NCI-H526 treated with DMSO at 0.1 percent for 48 hours (cell line): ENCODE results near the gene C11orf21.

Source experiments
- DNase-seq: peaks from one replicate; lab custom pipeline; 2025; lab: John Stamatoyannopoulos, UW

The C11orf21 gene

GRCh38 chr11:2259466-2259830 lies 42.3 kb downstream of the C11orf21 start:
- no peak for DNase-seq

DNA sequence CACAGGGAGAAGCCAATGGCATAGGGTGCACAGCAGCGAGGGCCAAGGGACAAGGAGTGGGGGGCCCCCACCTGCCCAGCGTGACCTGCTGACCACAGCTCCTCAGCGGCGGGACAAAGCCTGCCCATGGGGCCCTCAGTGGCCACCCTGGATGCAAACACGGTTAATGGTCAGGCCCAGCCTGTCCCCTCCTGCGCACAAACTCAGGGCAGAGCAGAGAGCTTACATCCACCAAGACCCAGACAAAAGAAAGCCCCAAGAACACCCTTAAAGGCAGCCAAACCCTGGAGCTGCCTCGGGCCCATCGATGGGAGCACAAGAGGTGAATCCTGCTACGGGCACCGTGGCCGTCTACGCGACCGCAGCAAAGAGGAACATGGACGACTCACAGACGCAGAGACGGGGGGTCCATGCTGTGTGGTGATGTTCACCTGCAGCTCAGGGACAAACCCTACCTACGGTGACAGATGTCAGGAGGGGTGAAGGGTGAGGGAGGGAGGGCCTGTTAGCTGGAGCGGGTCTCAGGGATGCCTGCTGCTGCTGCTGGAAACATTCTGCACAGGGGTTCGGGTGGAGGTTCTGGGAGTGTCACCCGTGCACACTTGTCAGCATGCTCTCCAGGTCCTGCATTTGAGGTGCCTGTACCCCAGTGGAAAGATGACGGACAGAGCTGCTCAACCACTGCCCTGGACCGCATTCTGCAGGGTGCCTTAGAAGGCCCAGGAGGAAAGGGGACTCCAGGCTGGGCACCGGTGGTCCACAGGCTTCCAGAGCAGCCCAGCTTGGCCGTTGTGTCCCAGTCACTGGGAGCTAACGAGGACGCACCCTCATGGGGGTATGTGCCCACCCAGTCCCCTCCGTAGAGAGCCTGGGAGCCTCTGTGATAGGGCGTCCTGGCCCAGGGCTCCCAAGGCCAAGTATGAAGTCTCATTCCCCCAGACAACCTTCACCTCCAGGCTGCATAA lies 42.9 kb downstream of the C11orf21 start:
- DNase-seq: no peak

DNA sequence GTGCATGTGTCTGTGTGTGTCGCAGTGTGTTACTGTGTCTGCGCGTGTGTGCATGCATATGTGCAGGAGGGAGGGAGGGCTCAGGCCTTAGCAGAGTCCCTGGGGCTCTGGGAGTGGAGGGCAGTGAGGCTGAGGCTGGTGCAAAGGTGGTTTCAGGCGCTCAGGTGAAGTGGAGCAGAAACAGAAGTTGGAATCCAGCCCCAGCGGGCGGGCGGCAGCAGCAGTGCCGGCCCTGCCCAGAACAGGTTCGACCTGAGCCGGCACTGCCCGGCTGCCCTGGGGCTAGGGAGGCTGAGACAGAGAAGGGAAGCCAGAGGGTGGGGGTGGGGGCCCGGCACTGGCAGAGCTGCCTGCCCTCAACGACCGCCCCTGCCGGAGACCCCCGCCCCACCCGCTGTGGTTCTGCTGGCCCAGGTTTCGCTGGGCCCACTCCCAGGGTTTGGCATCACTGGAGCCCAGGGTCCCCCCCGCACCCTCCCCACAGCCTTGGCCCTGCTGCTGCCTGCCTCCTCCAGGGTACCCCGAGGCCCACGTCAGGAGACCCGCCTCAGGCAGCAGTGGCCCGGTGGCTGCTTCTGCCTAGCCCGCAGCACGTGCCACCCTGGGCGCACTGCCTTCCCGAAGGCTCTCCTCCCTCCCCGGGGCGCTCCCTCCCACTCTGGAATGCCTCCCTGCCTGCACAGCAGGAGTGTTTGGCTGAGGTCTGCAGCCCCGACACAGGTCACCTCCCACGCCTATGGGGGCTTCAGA lies 44.6 kb downstream of the C11orf21 start:
- peak; percentile 95 for DNase-seq

GRCh38 chr11:2256293-2256913 lies 45.3 kb downstream of the C11orf21 start:
- DNase-seq: no peak

GRCh38 chr11:2252018-2252417 lies 49.7 kb downstream of the C11orf21 start:
- DNase-seq: no peak

- no peak for DNase-seq
Measured at GRCh38 chr11:2251138-2251537, 50.6 kb downstream of the C11orf21 start.

DNA sequence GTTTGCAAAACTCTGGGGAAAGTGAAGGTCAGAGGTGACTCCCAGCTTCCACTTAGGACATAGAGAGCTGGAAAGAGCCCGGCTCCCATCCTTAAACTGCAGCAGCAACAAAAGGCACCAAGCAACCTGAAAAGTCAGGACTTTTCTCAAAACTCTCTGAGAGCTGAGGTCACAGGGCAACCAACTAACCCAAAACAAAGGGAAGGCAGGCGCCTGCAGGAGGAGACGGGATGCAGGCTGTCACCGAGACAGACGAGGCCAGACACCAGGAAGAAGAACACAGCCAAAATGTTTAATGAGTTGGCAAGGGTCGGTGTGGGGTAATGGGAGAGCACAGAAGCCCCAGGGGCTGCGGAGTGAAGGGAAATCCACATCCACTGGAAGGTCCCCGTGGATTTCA lies 51.2 kb downstream of the C11orf21 start:
- DNase-seq: no peak

DNA sequence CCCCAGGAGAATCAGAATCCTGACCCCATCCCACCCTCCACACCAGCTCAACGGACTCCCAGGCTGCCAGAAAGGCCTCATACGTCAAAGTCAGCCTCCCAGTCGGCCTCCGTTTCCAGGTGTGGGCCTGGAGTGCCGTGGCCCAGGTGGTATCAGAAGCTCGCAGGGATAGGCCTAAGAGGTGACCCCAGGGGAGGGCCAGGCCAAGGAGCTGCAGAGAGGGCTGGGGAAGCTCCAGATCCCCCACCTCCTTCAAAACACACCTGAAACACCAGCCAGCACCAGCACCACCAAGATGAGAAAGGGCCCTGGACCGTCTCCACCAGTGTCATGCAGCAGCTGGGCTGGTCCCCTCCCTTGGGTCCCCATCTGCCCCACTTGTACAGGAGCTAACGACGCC lies 51.7 kb downstream of the C11orf21 start:
- no peak for DNase-seq

DNA sequence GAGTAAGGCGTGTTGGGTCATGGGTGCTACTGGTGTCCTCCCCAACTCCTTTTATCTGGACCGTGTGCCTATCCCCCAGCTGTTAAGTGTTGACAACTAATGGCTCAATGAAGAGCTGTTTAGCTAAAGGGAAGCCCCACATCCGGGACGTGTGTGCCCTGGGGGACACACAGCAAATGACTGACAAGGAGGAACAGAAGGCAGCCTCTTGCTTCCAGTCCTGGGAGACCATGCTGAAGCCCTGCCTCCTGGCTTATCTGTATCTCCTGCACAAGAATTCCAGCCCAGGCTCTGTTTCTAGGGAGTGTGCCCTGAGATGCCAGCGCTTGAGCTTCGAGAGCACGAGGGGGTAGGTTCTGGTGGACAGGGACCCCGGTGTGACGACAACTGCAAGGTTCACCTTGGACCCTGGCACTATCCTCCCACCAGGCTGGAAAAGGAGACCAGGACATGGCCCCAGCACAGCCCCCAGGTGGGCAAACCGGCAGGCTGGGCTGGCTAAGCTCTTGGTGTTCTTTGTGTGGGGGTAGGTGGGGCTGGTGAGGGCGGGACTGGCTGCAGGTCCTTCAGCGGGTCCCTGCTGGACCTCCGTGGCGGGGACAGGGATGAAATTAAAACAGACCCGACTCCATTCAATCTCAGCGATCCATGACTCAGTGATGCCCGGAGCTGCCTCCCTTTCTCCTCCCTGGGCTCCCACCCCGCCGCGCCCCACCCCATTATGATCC lies 52.4 kb downstream of the C11orf21 start:
- no peak for DNase-seq

DNA sequence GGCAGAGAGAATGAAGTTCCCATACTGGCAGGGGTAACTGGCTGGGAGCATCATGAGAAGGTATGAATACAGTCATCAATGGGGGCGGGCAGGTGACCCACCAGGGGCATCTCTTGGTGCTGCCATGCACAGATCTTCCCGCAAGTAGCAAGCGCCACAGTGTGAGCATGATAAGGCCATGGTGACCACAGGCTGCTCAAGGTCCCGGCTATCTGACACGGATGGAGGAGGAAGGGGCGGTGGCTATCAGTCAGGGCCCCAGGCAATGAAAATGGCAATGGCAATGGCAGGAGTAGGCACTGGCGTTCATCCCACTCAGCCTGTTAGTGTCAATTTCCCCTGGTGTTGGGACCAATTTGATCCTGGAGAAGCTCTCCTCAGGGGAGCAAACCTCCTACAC lies 53.0 kb downstream of the C11orf21 start:
- no peak for DNase-seq

DNA sequence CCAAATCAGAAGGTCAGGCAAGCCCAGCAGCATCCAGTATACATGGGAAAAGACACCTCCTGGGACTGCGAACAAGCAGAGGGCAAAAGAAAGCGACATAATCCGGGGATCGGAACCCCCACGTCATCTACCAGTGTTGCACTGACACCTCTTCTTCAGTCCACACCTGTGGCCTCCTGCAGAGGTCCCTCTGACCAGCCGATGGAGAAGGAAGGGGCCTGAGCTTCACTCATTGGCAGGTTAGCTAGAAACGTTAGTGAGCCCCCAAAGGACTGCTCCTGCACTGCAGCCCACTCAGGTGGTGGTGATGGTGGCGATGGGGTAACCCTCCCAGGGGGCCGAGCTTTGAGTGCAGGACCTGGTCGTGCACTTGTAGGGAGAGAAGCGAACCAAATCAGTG lies 53.5 kb downstream of the C11orf21 start:
- no peak for DNase-seq

DNA sequence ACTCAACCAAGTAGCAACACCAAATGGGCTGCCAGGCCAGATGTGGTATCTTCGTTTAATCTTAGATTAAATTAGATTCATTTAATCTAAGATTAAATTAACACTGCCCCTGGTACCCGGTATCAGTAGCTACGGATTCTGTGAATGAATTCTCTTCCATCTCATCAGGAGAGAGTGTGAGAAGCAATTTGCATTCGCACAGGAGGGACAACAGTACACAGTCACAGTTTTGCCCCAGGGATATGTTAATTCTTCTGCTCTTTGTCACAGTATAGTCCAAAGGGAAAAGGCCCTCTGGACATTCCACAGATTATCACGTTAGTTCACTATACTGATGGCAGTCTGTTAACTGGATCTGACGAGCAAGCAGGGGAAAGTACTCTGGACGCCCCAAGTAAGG lies 54.2 kb downstream of the C11orf21 start:
- peak; percentile 28 for DNase-seq
